Hepatocyte (in vitro differentiated cells): ENCODE measurements around the gene KIF6. TPM values are rescaled to one million over a fixed set of nuclear protein-coding genes. Genes with fewer than 3 reads are reported as not detected.
A peak's percentile ranks its signal among the peaks of the same experiment; 100 is the strongest.

Experiments
- DNase-seq: peaks from one replicate; pipeline ENCODE4 v3.0.0-alpha.2; 2016; ENCODE audit warnings: low spot score
- H2AFZ ChIP-seq: fragments of 200-600 bp; sonication (generic); 2 replicates; pipeline ENCODE4 v1.6.0; 2016; ENCODE audit warnings: antibody characterized with exemption, mild to moderate bottlenecking
- H3K27ac ChIP-seq: fragments of 200-600 bp; sonication (generic); 2 replicates; pipeline ENCODE4 v1.5.1; 2016; ENCODE audit warnings: mild to moderate bottlenecking
- H3K27me3 ChIP-seq: fragments of 200-600 bp; sonication (generic); 2 replicates; pipeline ENCODE4 v1.6.1; 2016
- H3K36me3 ChIP-seq: fragments of 200-600 bp; sonication (generic); replicated peaks from 2 replicates; pipeline ENCODE4 v1.5.1; 2016; ENCODE audit warnings: low read depth; ENCODE audit not compliant: insufficient read depth
- H3K4me1 ChIP-seq: fragments of 200-600 bp; sonication (generic); 2 replicates; pipeline ENCODE4 v1.5.1; 2016; ENCODE audit warnings: mild to moderate bottlenecking, moderate library complexity; ENCODE audit not compliant: insufficient read depth
- H3K4me2 ChIP-seq: fragments of 200-600 bp; sonication (generic); 2 replicates; pipeline ENCODE4 v1.6.0; 2016
- H3K4me3 ChIP-seq: fragments of 200-600 bp; sonication (generic); 2 replicates; pipeline ENCODE4 v1.5.1; 2016; ENCODE audit warnings: mild to moderate bottlenecking
- H3K79me2 ChIP-seq: fragments of 200-600 bp; sonication (generic); 2 replicates; pipeline ENCODE4 v1.6.0; 2017; ENCODE audit warnings: mild to moderate bottlenecking
- H3K9me2 ChIP-seq: fragments of 200-600 bp; sonication (generic); replicated peaks from 2 replicates; pipeline ENCODE4 v1.6.0; 2017; ENCODE audit warnings: mild to moderate bottlenecking; ENCODE audit not compliant: insufficient read depth
- H3K9me3 ChIP-seq: fragments of 200-600 bp; sonication (generic); 2 replicates; pipeline ENCODE4 v1.5.1; 2016; ENCODE audit warnings: low read depth, mild to moderate bottlenecking
- H4K20me1 ChIP-seq: fragments of 200-600 bp; sonication (generic); 2 replicates; pipeline ENCODE4 v1.6.0; 2016; ENCODE audit warnings: mild to moderate bottlenecking; ENCODE audit not compliant: insufficient read depth, poor library complexity, severe bottlenecking
- CTCF ChIP-seq: fragments of 200-600 bp; sonication (generic); IDR thresholded peaks from 2 replicates; pipeline ENCODE4 v1.5.1; 2016; ENCODE audit warnings: antibody characterized with exemption, mild to moderate bottlenecking; ENCODE audit not compliant: poor library complexity
- EZH2 ChIP-seq: fragments of 200-600 bp; sonication (generic); IDR thresholded peaks from 2 replicates; pipeline ENCODE4 v1.6.1; 2016; ENCODE audit warnings: antibody characterized with exemption, mild to moderate bottlenecking, borderline replicate concordance
- EZH2phosphoT487 ChIP-seq: fragments of 200-600 bp; sonication (generic); IDR thresholded peaks from one replicate; pipeline ENCODE4 v1.6.1; 2018; ENCODE audit warnings: antibody characterized with exemption, mild to moderate bottlenecking, low read depth, moderate library complexity; ENCODE audit not compliant: unreplicated experiment, severe bottlenecking
- WGBS: methylation state at CpG from one replicate; pipeline ENCODE4 v1.1.6; 2016; ENCODE audit warnings: low lambda C conversion rate; ENCODE audit errors: missing lambda C conversion rate; 5-methylcytosine and 5-hydroxymethylcytosine counted together
- polyA plus RNA-seq: library from polyadenylated mRNA; unstranded; fragments of >200 nt; fragmentation: Nextera tagmentation; extraction: Ambion mirVana; gene quantifications from 2 replicates; pipeline ENCODE4 v1.2.1, GENCODE V29; 2016
- total RNA-seq: library from RNA; depleted of rRNA; stranded (reverse); fragments of >200 nt; gene quantifications from 2 replicates; pipeline ENCODE4 v1.2.3, GENCODE V29; 2014

The KIF6 gene
- total and polyA plus RNA-seq, 2 experiments from 2014 or later = 0.87 to 2.3 TPM

- Histone ChIP-seq H3K27ac (no peak overlapping the region), H3K9me2 (no peaks in the 10 kb centered on the region), H3K9me3 (no peaks in the 10 kb centered on the region), H4K20me1 (no peaks in the 10 kb centered on the region), H3K4me3 (no peak overlapping the region), H3K27me3 (no peaks in the 10 kb centered on the region), H3K79me2 (no peaks in the 10 kb centered on the region), H3K4me1 (no peaks in the 10 kb centered on the region), H3K36me3 (no peaks in the 10 kb centered on the region), H3K4me2 (no peak overlapping the region), H2AFZ (no peak overlapping the region)
- no peak for DNase-seq
- TF ChIP-seq EZH2phosphoT487 (no peak), CTCF (no peak), EZH2 (no peak)
- WGBS = 94% methylated on average over 2 of the region's 2 CpGs
Observed at GRCh38 chr6:39625209-39625608, 100.0 kb downstream of the KIF6 start.

GRCh38 chr6:39623750-39624149 lies 101.5 kb downstream of the KIF6 start:
- no peak overlapping the region for H3K27ac ChIP-seq
- no peaks in the 10 kb centered on the region for H4K20me1 ChIP-seq
- WGBS = 80% methylated on average over 4 of the region's 4 CpGs
- no peaks in the 10 kb centered on the region for H3K36me3 ChIP-seq
- no peak for DNase-seq
- no peaks in the 10 kb centered on the region for H3K9me3 ChIP-seq
- H2AFZ ChIP-seq = no peak overlapping the region
- no peaks in the 10 kb centered on the region for H3K4me1 ChIP-seq
- H3K9me2 ChIP-seq = no peaks in the 10 kb centered on the region
- no peak overlapping the region for H3K4me3 ChIP-seq
- no peaks in the 10 kb centered on the region for H3K79me2 ChIP-seq
- TF ChIP-seq EZH2phosphoT487 (no peak), EZH2 (no peak), CTCF (no peak)
- no peak overlapping the region for H3K4me2 ChIP-seq
- H3K27me3 ChIP-seq = no peaks in the 10 kb centered on the region

GRCh38 chr6:39617520-39617919 lies 107.7 kb downstream of the KIF6 start:
- TF ChIP-seq EZH2 (no peak), EZH2phosphoT487 (no peak), CTCF (no peak)
- no peak overlapping the region for H3K4me3 ChIP-seq
- H3K9me2 ChIP-seq = no peaks in the 10 kb centered on the region
- no peak overlapping the region for H3K4me2 ChIP-seq
- H3K27me3 ChIP-seq = no peaks in the 10 kb centered on the region
- no peaks in the 10 kb centered on the region for H3K36me3 ChIP-seq
- peak overlapping the region; percentile 65 for H3K27ac ChIP-seq
- DNase-seq = no peak
- no peaks in the 10 kb centered on the region for H3K9me3 ChIP-seq
- H3K4me1 ChIP-seq = no peaks in the 10 kb centered on the region
- no peaks in the 10 kb centered on the region for H3K79me2 ChIP-seq
- H2AFZ ChIP-seq = no peak overlapping the region
- H4K20me1 ChIP-seq = no peaks in the 10 kb centered on the region
- WGBS = 93% methylated on average over 3 of the region's 3 CpGs

GRCh38 chr6:39617026-39617425 lies 108.2 kb downstream of the KIF6 start:
- DNase-seq = no peak
- H2AFZ ChIP-seq = no peak overlapping the region
- no peak overlapping the region for H3K4me3 ChIP-seq
- no peaks in the 10 kb centered on the region for H4K20me1 ChIP-seq
- no peak for TF ChIP-seq EZH2phosphoT487
- TF ChIP-seq CTCF = no peak
- TF ChIP-seq EZH2 = no peak
- peak overlapping the region; percentile 65 for H3K27ac ChIP-seq
- H3K79me2 ChIP-seq = no peaks in the 10 kb centered on the region
- H3K9me3 ChIP-seq = no peaks in the 10 kb centered on the region
- no peaks in the 10 kb centered on the region for H3K9me2 ChIP-seq
- no peaks in the 10 kb centered on the region for H3K36me3 ChIP-seq
- H3K27me3 ChIP-seq = no peaks in the 10 kb centered on the region
- H3K4me1 ChIP-seq = no peaks in the 10 kb centered on the region
- H3K4me2 ChIP-seq = no peak overlapping the region
